IMR-90 (cell line): Measurements from ENCODE around the gene NPTN. TPM values are rescaled to one million over a fixed set of nuclear protein-coding genes. Genes with fewer than 3 reads are reported as not detected.

Experiments used
- ATAC-seq: fragments of 200-7000 bp; cut with Tn5 transposase; 2 replicates; pipeline ENCODE4 v1.9.1; 2020; ENCODE audit warnings: low read depth, mild to moderate bottlenecking, moderate library complexity
- BruUV-seq: library from RNA; stranded (reverse); fragments of 400-500 nt; replicated peaks from 2 replicates; lab custom pipeline; 2021; lab: Mats Ljungman, UMichigan
- CTCF ChIA-PET: fragments of 300-600 bp; formaldehyde crosslinking; extraction: SDS; loops from one replicate; lab custom pipeline; 2021; ENCODE audit warnings: antibody characterized with exemption; lab: Yijun Ruan, JAX
- POLR2A ChIA-PET: fragments of 300-600 bp; sonication (Branson Sonifier 250); formaldehyde crosslinking; loops from one replicate; lab custom pipeline; 2022; ENCODE audit warnings: antibody characterized with exemption; ENCODE audit not compliant: unreplicated experiment; lab: Charles Lee
- DNase-seq: peaks from one replicate; pipeline ENCODE4 v3.0.0; 2013
- H2AFZ ChIP-seq: replicated peaks from 2 replicates; pipeline ENCODE3; 2013; ENCODE audit warnings: low read length, mild to moderate bottlenecking; ENCODE audit not compliant: poor library complexity
- H2AK5ac ChIP-seq: 2 replicates; pipeline ENCODE4 v1.6.1; 2013; ENCODE audit warnings: low read depth, low read length, inconsistent platforms
- H2AK9ac ChIP-seq: replicated peaks from 2 replicates; pipeline ENCODE3; 2013; ENCODE audit warnings: mild to moderate bottlenecking, low read depth, low read length, moderate library complexity; ENCODE audit not compliant: poor library complexity
- H2BK120ac ChIP-seq: 2 replicates; pipeline ENCODE4 v1.6.1; 2013; ENCODE audit warnings: low read depth, low read length, inconsistent platforms
- H2BK15ac ChIP-seq: 3 replicates; pipeline ENCODE4 v1.6.1; 2013; ENCODE audit warnings: low read depth, low read length, inconsistent platforms
- H2BK20ac ChIP-seq: 2 replicates; pipeline ENCODE4 v1.6.1; 2013; ENCODE audit warnings: low read depth, mild to moderate bottlenecking, inconsistent platforms, low read length, moderate library complexity
- H2BK5ac ChIP-seq: 2 replicates; pipeline ENCODE4 v1.6.1; 2013; ENCODE audit warnings: mild to moderate bottlenecking, low read depth, low read length, inconsistent platforms; ENCODE audit not compliant: poor library complexity, severe bottlenecking
- H3K14ac ChIP-seq: replicated peaks from 2 replicates; pipeline ENCODE4 v1.6.1; 2013; ENCODE audit warnings: low read depth, low read length, inconsistent platforms
- H3K18ac ChIP-seq: 2 replicates; pipeline ENCODE4 v1.6.1; 2013; ENCODE audit warnings: low read depth, low read length, control low read depth
- H3K23ac ChIP-seq: 2 replicates; pipeline ENCODE4 v1.6.1; 2013; ENCODE audit warnings: low read depth, low read length, inconsistent platforms
- H3K27ac ChIP-seq: 2 replicates; pipeline ENCODE4 v1.5.1; 2013; ENCODE audit warnings: mild to moderate bottlenecking, control low read depth, low read length; ENCODE audit not compliant: insufficient read depth
- H3K27me3 ChIP-seq: 2 replicates; pipeline ENCODE4 v1.6.1; 2013; ENCODE audit warnings: low read length; ENCODE audit not compliant: control insufficient read depth, insufficient read depth
- H3K36me3 ChIP-seq: 2 replicates; pipeline ENCODE4 v1.6.1; 2013; ENCODE audit warnings: low read length, mixed read lengths; ENCODE audit not compliant: control insufficient read depth, insufficient read depth
- H3K4ac ChIP-seq: 2 replicates; pipeline ENCODE4 v1.6.1; 2013; ENCODE audit warnings: low read depth, low read length, inconsistent platforms
- H3K4me1 ChIP-seq: 2 replicates; pipeline ENCODE4 v1.6.1; 2013; ENCODE audit warnings: low read length, mixed read lengths; ENCODE audit not compliant: control insufficient read depth, insufficient read depth
- H3K4me2 ChIP-seq: 2 replicates; pipeline ENCODE4 v1.6.1; 2013; ENCODE audit warnings: low read depth, mild to moderate bottlenecking, control low read depth, low read length, moderate library complexity
- H3K4me3 ChIP-seq: 2 replicates; pipeline ENCODE4 v1.5.1; 2013; ENCODE audit warnings: low read depth, mild to moderate bottlenecking, control low read depth, low read length, moderate library complexity; ENCODE audit not compliant: insufficient read depth
- H3K56ac ChIP-seq: 2 replicates; pipeline ENCODE4 v1.6.1; 2013; ENCODE audit warnings: low read length, inconsistent platforms; ENCODE audit not compliant: insufficient read depth; ENCODE audit errors: extremely low read depth
- H3K79me1 ChIP-seq, 2 experiments: 2 replicates each; pipeline ENCODE4 v1.6.1; 2013; ENCODE audit warnings: low read length in 2 of 2, inconsistent platforms in 1 of 2, low read depth in 1 of 2
- H3K9ac ChIP-seq: 2 replicates; pipeline ENCODE4 v1.6.1; 2013; ENCODE audit warnings: low read depth, low read length, control low read depth
- H3K9me1 ChIP-seq: 2 replicates; pipeline ENCODE4 v1.6.1; 2013; ENCODE audit warnings: low read length, inconsistent platforms; ENCODE audit not compliant: insufficient read depth
- H3K9me3 ChIP-seq: 2 replicates; pipeline ENCODE4 v1.6.1; 2013; ENCODE audit warnings: low read length; ENCODE audit not compliant: control insufficient read depth, insufficient read depth
- H4K20me1 ChIP-seq: 2 replicates; pipeline ENCODE4 v1.6.1; 2013; ENCODE audit warnings: low read length, inconsistent platforms; ENCODE audit not compliant: insufficient read depth
- H4K5ac ChIP-seq: 2 replicates; pipeline ENCODE4 v1.6.1; 2013; ENCODE audit warnings: mild to moderate bottlenecking, low read depth, low read length, control low read depth
- H4K8ac ChIP-seq, 2 experiments: 2 replicates each; pipeline ENCODE4 v1.6.1; 2013; ENCODE audit warnings: low read depth in 2 of 2, low read length in 2 of 2, control low read depth in 1 of 2, inconsistent platforms in 1 of 2
- H4K91ac ChIP-seq: 2 replicates; pipeline ENCODE4 v1.6.1; 2013; ENCODE audit warnings: low read depth, low read length, inconsistent platforms; ENCODE audit not compliant: insufficient read depth
- MAFK ChIP-seq: IDR thresholded peaks from 2 replicates; pipeline ENCODE4 v1.6.1; 2012; ENCODE audit warnings: low read depth, low read length, improper control_type of control experiment
- WGBS, 2 experiments: methylation state at CpG; one replicate each; pipeline versions ENCODE4 v1.1.5 to v1.1.7; 2013; ENCODE audit warnings: missing lambda C conversion rate in 2 of 2; ENCODE audit not compliant: insufficient read length in 1 of 2; ENCODE audit errors: extremely low coverage in 2 of 2; 5-methylcytosine and 5-hydroxymethylcytosine counted together
- dilution Hi-C: fragments of 300-500 bp; cut with HindIII; formaldehyde crosslinking; loops from one replicate; pipeline ENCODE4 v1.14.3; 2018; ENCODE audit warnings: low sequenced_read_pairs; ENCODE audit not compliant: unreplicated experiment
- in situ Hi-C: fragments of 300-500 bp; cut with MboI; formaldehyde crosslinking; loops from 3 replicates; pipeline ENCODE4 v1.14.3; 2019; ENCODE audit warnings: low sequenced_read_pairs, inconsistent platforms, mixed read lengths
- intact Hi-C: fragments of 100-400 bp; cut with micrococcal nuclease; formaldehyde crosslinking; loops from 2 replicates; pipeline ENCODE4 v1.10.0; 2022
- polyA plus RNA-seq, 3 experiments: library from polyadenylated mRNA; depleted of rRNA; stranded (reverse); fragments of >200 nt; gene quantifications; 2 replicates each; pipeline ENCODE4 v1.2.3, GENCODE V29; 2012; ENCODE audit warnings: low replicate concordance in 1 of 3
- total RNA-seq: library from RNA; depleted of rRNA; stranded (reverse); fragments of >200 nt; gene quantifications from 2 replicates; pipeline ENCODE4 v1.2.3, GENCODE V29; 2012
- TF ChIP-seq, protein P1 (sequence below): fragments of 150-350 bp; IDR thresholded peaks from 2 replicates; pipeline ENCODE4 v1.6.1; 2017; ENCODE audit warnings: mild to moderate bottlenecking, antibody characterized with exemption, low read length, low read depth
- TF ChIP-seq, protein P2 (sequence below): fragments of 150-350 bp; IDR thresholded peaks from 2 replicates; pipeline ENCODE4 v1.6.1; 2016; ENCODE audit warnings: low read depth, mild to moderate bottlenecking, low read length, moderate library complexity, borderline replicate concordance

The NPTN gene
- total and polyA plus RNA-seq, 2 of the 4 experiments (the other 2 are of a cell fraction): 171 to 329 TPM

- CTCF ChIA-PET: no interaction called here
- Histone ChIP-seq H3K36me3 (peaks cover 47% of the 10 kb centered on the region), H2BK5ac (no peak overlapping the region), H4K20me1 (peaks cover 23% of the 10 kb centered on the region), H3K4me1 (peaks cover 12% of the 10 kb centered on the region), H3K27me3 (no peaks in the 10 kb centered on the region), H2BK120ac (no peak overlapping the region), H3K56ac (no peak overlapping the region), H3K4ac (no peak overlapping the region), H2AK5ac (no peak overlapping the region), H3K27ac (no peak overlapping the region), H3K23ac (peak overlapping the region; percentile 7; the same call in 1 of the 2 replicates), H3K9ac (no peak overlapping the region), H3K9me3 (no peaks in the 10 kb centered on the region), H3K9me1 (peaks cover 4% of the 10 kb centered on the region; the same call in 1 of the 2 replicates), H2AK9ac (no peak overlapping the region), H2BK20ac (no peak overlapping the region), H3K14ac (no peak overlapping the region), H3K4me2 (no peak overlapping the region), H4K5ac (no peak overlapping the region), H3K4me3 (no peak overlapping the region), H4K91ac (no peak overlapping the region), H3K79me1 (peaks cover 20 to 55% of the 10 kb centered on the region in 2 experiments), H4K8ac (no peak overlapping the region), H2BK15ac (no peak overlapping the region), H2AFZ (no peak overlapping the region), H3K18ac (no peak overlapping the region)
- dilution Hi-C loops: no loop called here
- no TSS peak for BruUV-seq
- intact Hi-C loops: no loop called here
- POLR2A ChIA-PET: no interaction called here
- ATAC-seq: no peak
- in situ Hi-C loops: no loop called here
- 100% methylated on average over 1 of the region's 3 CpGs; no CpG with 5 or more reads in 1 of the 2 experiments for WGBS, 2 experiments
- TF ChIP-seq, protein P1, sequence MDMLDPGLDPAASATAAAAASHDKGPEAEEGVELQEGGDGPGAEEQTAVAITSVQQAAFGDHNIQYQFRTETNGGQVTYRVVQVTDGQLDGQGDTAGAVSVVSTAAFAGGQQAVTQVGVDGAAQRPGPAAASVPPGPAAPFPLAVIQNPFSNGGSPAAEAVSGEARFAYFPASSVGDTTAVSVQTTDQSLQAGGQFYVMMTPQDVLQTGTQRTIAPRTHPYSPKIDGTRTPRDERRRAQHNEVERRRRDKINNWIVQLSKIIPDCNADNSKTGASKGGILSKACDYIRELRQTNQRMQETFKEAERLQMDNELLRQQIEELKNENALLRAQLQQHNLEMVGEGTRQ: no peak
- TF ChIP-seq MAFK: no peak
- TF ChIP-seq, protein P2, sequence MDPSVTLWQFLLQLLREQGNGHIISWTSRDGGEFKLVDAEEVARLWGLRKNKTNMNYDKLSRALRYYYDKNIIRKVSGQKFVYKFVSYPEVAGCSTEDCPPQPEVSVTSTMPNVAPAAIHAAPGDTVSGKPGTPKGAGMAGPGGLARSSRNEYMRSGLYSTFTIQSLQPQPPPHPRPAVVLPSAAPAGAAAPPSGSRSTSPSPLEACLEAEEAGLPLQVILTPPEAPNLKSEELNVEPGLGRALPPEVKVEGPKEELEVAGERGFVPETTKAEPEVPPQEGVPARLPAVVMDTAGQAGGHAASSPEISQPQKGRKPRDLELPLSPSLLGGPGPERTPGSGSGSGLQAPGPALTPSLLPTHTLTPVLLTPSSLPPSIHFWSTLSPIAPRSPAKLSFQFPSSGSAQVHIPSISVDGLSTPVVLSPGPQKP: no peak
- DNase-seq: no peak
Observed at GRCh38 chr15:73569361-73569760, 63.8 kb downstream of the NPTN start.
